ENCODE measurements around the gene IMPDH1. TPM values are rescaled to one million over a fixed set of nuclear protein-coding genes. Genes with fewer than 3 reads are reported as not detected.

IMPDH1 gene
- total RNA-seq, 4 donors from 2014 or later, result 11.9 to 53.3 (median 32.8) TPM

DNA sequence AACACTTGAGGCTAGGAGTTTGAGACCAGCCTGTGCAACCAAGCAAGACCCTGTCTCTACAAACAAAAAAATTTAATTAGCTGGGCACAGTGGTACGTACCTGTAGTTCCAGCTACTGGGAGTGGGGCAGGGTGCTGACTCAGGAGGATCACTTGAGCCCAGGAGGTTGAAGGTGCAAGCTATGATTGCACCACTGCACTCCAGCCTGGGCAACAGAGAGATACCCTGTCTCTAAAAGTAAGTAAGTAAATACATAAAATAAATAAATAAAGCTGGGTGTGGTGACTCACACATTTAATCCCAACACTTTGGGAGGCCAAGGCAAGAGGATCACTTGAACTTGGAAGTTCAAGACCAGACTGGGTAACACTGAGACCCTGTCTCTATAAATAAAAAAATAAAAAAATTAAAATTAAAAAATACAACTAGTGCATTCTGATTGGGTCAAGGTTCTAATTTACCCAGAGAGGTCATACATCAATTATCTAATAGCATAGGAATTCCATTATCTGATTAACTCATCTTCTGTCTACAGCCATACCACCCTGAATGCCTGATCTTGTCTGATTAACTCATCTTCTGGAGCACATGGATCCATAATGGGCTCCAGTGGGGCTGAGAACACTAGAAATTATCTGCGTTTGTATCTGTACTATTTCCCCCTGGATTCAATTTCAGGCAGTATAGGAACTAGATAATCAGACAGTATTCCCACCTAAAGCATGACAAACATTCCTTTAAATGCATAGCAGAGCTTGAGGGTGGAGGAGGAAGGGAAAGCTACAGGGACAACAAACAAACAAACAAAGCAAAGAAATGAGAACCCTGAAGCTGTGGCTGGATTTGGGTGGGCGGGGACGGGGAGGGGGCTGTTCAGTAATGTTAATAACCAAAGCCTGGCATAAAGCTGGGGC lies 24.9 kb upstream of the IMPDH1 start:
- Histone ChIP-seq H3K36me3 (no peaks in the 10 kb centered on the region), H3K4me1 (no peaks in the 10 kb centered on the region), H3K27ac (no peak overlapping the region), H3K4me3 (no peak overlapping the region), H3K9me3 (no peaks in the 10 kb centered on the region), H3K27me3 (no peaks in the 10 kb centered on the region)
- TF ChIP-seq, protein P1, sequence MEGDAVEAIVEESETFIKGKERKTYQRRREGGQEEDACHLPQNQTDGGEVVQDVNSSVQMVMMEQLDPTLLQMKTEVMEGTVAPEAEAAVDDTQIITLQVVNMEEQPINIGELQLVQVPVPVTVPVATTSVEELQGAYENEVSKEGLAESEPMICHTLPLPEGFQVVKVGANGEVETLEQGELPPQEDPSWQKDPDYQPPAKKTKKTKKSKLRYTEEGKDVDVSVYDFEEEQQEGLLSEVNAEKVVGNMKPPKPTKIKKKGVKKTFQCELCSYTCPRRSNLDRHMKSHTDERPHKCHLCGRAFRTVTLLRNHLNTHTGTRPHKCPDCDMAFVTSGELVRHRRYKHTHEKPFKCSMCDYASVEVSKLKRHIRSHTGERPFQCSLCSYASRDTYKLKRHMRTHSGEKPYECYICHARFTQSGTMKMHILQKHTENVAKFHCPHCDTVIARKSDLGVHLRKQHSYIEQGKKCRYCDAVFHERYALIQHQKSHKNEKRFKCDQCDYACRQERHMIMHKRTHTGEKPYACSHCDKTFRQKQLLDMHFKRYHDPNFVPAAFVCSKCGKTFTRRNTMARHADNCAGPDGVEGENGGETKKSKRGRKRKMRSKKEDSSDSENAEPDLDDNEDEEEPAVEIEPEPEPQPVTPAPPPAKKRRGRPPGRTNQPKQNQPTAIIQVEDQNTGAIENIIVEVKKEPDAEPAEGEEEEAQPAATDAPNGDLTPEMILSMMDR (IDR thresholded peaks at IDR 0.05), result no peak
- TF ChIP-seq POLR2A (IDR thresholded peaks at IDR 0.05), result no peak
- no peak for DNase-seq
- intact Hi-C loops (cut with DNase I; ENCODE audit: low total_unique reads), result no loop called here

GRCh38 chr7:128431754-128432153 lies 22.0 kb upstream of the IMPDH1 start:
- TF ChIP-seq, protein P1 (IDR thresholded peaks at IDR 0.05), result no peak
- TF ChIP-seq POLR2A (IDR thresholded peaks at IDR 0.05), result no peak
- H3K4me3 ChIP-seq, result no peak overlapping the region
- no peaks in the 10 kb centered on the region for H3K36me3 ChIP-seq
- H3K27me3 ChIP-seq, result no peaks in the 10 kb centered on the region
- H3K27ac ChIP-seq, result no peak overlapping the region
- intact Hi-C loops (cut with DNase I; ENCODE audit: low total_unique reads), result no loop called here
- no peaks in the 10 kb centered on the region for H3K9me3 ChIP-seq
- no peak for DNase-seq
- no peaks in the 10 kb centered on the region for H3K4me1 ChIP-seq

DNA sequence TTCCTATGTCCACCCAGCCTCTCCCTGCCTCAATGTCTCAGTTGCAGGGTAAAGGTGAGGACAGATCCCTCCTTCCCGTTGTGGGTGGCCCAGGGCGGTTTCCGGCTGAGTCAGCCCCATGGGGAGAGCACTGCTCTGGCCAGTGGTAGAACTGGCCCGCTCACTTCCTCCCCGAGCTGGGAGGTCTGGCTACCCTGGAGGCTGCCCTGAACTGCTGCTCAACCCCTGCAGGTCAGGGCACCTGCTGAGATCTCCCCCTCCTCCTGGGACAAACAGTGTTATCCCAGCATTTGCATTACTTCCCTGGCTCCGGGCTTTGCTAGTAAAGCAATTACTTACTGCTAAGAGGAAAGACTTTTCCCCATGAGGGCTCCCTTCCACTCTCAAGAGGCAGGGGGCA lies 21.4 kb upstream of the IMPDH1 start:
- DNase-seq, result no peak
- no peaks in the 10 kb centered on the region for H3K9me3 ChIP-seq
- no peaks in the 10 kb centered on the region for H3K36me3 ChIP-seq
- H3K27ac ChIP-seq, result no peak overlapping the region
- intact Hi-C loops (cut with DNase I; ENCODE audit: low total_unique reads), result no loop called here
- TF ChIP-seq, protein P1 (IDR thresholded peaks at IDR 0.05), result no peak
- TF ChIP-seq POLR2A (IDR thresholded peaks at IDR 0.05), result no peak
- H3K4me1 ChIP-seq, result no peaks in the 10 kb centered on the region
- no peak overlapping the region for H3K4me3 ChIP-seq
- H3K27me3 ChIP-seq, result no peaks in the 10 kb centered on the region

DNA sequence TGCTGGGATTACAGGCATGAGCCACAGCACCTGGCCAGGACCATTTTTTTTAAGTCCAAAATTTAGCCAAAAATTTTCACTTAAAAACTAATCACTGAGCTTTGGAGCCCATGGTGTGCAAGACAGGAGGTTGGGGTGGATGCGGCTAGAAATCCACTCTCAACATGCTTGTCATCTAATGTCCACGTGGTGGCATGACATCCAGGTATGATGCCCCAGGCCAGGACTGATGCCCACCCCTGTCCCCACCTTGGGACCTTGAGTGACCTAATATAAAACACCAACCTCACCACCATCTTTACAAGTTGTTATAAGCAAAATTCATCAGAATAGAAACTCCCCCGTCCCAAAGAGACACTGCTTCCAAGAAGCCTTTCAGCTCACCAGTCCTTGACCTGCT lies 20.4 kb upstream of the IMPDH1 start:
- no peaks in the 10 kb centered on the region for H3K4me1 ChIP-seq
- no peaks in the 10 kb centered on the region for H3K36me3 ChIP-seq
- no peak overlapping the region for H3K4me3 ChIP-seq
- no peaks in the 10 kb centered on the region for H3K27me3 ChIP-seq
- TF ChIP-seq, protein P1 (IDR thresholded peaks at IDR 0.05), result no peak
- no peak for TF ChIP-seq POLR2A (IDR thresholded peaks at IDR 0.05)
- DNase-seq, result no peak
- H3K9me3 ChIP-seq, result no peaks in the 10 kb centered on the region
- no peak overlapping the region for H3K27ac ChIP-seq
- intact Hi-C loops (cut with DNase I; ENCODE audit: low total_unique reads), result no loop called here

- Histone ChIP-seq H3K27me3 (no peaks in the 10 kb centered on the region), H3K36me3 (no peaks in the 10 kb centered on the region), H3K4me3 (no peak overlapping the region), H3K4me1 (no peaks in the 10 kb centered on the region), H3K9me3 (no peaks in the 10 kb centered on the region), H3K27ac (no peak overlapping the region)
- no peak for TF ChIP-seq POLR2A (IDR thresholded peaks at IDR 0.05)
- TF ChIP-seq, protein P1 (IDR thresholded peaks at IDR 0.05), result peak; percentile 76 to 94 (median 86)
- intact Hi-C loops (cut with DNase I; ENCODE audit: low total_unique reads), result no loop called here
- DNase-seq, result no peak
Measured at GRCh38 chr7:128427289-128427891, 17.6 kb upstream of the IMPDH1 start.
